ENCODE results near the gene AJM1.
"Not testable (repeated sequence)": the region's sequence is repeated elsewhere in the genome, so short reads cannot be mapped to it uniquely, and the experiment has no call there.

DNA sequence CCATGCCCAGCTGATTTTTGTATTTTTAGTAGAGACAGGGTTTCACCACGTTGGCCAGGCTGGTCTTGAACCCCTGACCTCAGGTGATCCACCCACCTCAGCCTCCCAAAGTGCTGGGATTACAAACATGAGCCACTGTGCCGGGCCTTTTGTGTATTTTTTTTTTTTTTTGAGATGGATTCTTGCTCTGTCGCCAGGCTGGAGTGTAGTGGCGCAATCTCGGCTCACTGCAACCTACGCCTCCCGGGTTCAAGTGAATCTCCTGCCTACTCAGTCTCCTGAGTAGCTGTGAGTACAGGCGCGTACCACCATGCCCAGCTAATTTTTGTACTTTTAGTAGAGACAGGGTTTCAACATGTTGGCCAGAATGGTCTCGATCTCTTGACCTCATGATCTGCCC, 41.4 kb downstream of the AJM1 start:
- TF ChIP-seq POLR2A, EP300 (IDR thresholded peaks at IDR 0.05): not testable (repeated sequence)
- TF ChIP-seq, protein P1, sequence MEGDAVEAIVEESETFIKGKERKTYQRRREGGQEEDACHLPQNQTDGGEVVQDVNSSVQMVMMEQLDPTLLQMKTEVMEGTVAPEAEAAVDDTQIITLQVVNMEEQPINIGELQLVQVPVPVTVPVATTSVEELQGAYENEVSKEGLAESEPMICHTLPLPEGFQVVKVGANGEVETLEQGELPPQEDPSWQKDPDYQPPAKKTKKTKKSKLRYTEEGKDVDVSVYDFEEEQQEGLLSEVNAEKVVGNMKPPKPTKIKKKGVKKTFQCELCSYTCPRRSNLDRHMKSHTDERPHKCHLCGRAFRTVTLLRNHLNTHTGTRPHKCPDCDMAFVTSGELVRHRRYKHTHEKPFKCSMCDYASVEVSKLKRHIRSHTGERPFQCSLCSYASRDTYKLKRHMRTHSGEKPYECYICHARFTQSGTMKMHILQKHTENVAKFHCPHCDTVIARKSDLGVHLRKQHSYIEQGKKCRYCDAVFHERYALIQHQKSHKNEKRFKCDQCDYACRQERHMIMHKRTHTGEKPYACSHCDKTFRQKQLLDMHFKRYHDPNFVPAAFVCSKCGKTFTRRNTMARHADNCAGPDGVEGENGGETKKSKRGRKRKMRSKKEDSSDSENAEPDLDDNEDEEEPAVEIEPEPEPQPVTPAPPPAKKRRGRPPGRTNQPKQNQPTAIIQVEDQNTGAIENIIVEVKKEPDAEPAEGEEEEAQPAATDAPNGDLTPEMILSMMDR (IDR thresholded peaks at IDR 0.05): not testable (repeated sequence)

All from gastroesophageal sphincter (tissue), 3 donors.